Lower leg skin (tissue), 3 donors: Measurements from ENCODE around the gene MKNK1.

ENCODE experiments used
- POLR2A ChIP-seq, 2 donors: fragments of 450-650 bp; IDR thresholded peaks; one replicate each; pipeline ENCODE4 v1.6.1; 2016 to 2017; ENCODE audit warnings: antibody characterized with exemption in 2 of 2, mild to moderate bottlenecking in 1 of 2, moderate library complexity in 1 of 2
- TF ChIP-seq, protein P1 (sequence below), 3 donors: fragments of 450-650 bp; IDR thresholded peaks; one replicate each; pipeline ENCODE4 v1.5.1; 2016; ENCODE audit warnings: antibody characterized with exemption in 3 of 3, mild to moderate bottlenecking in 3 of 3, moderate library complexity in 2 of 3

DNA sequence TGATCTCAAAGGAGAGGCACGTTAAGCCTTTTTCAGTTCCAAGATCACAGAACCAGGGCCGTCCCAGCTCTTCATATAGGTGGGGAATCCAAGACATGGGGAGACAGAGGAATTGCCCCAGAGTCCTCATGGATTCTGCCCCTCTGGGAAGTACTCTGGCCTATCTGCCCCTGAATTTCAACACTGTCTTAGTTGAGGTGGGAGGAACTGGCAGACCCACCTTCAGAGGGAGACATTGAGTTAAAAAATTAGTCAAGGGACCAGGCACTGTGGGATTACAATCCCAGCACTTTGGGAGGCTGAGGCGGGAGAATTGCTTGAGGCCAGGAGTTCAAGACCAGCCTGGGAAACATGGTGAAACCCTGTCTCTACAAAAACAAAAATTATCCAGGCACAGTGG is 50.6 kb downstream of the MKNK1 start:
- no peak for TF ChIP-seq POLR2A (IDR thresholded peaks at IDR 0.05)
- TF ChIP-seq, protein P1, sequence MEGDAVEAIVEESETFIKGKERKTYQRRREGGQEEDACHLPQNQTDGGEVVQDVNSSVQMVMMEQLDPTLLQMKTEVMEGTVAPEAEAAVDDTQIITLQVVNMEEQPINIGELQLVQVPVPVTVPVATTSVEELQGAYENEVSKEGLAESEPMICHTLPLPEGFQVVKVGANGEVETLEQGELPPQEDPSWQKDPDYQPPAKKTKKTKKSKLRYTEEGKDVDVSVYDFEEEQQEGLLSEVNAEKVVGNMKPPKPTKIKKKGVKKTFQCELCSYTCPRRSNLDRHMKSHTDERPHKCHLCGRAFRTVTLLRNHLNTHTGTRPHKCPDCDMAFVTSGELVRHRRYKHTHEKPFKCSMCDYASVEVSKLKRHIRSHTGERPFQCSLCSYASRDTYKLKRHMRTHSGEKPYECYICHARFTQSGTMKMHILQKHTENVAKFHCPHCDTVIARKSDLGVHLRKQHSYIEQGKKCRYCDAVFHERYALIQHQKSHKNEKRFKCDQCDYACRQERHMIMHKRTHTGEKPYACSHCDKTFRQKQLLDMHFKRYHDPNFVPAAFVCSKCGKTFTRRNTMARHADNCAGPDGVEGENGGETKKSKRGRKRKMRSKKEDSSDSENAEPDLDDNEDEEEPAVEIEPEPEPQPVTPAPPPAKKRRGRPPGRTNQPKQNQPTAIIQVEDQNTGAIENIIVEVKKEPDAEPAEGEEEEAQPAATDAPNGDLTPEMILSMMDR (IDR thresholded peaks at IDR 0.05) = no peak
